ENCODE results near the gene SANBR. TPM values are rescaled to one million over a fixed set of nuclear protein-coding genes. Genes with fewer than 3 reads are reported as not detected.
"Not testable (repeated sequence)": the region's sequence is repeated elsewhere in the genome, so short reads cannot be mapped to it uniquely, and the experiment has no call there.

SANBR gene
- polyA plus RNA-seq, 1 donor from 2014 or later, result 77.1 TPM

DNA sequence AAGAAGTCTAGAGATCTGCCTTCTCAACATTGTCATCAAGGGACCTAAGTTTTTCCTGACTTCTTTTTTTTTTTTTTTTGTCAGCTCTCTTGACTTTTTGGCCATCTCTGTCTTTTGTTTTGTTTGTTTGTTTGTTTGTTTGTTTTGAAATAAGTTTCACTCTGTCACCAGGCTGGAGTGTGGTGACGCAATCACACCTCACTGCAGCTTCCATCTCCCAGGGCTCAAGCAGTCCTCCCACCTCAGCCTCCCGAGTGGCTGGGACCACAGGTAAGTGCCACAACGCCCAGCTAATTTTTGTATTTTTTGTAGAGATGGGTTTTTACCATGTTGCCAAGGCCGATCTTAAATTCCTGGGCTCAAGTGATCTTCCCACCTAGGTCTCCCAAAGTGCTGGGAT is 42.0 kb upstream of the SANBR start:
- Histone ChIP-seq H3K27ac (ENCODE audit: low read length) (no peak overlapping the region), H4K20me1 (ENCODE audit: insufficient read depth) (no peaks in the 10 kb centered on the region), H3K4me2 (ENCODE audit: low read length) (no peak overlapping the region), H3K9ac (ENCODE audit: low read length) (no peak overlapping the region), H3K9me3 (ENCODE audit: low read length) (no peaks in the 10 kb centered on the region), H3F3A (ENCODE audit: insufficient read depth, low read length, poor library complexity, severe bottlenecking) (no peaks in the 10 kb centered on the region), H3K4me3 (ENCODE audit: low read length) (no peak overlapping the region), H3K27me3 (ENCODE audit: insufficient read depth, low read depth, low read length) (no peaks in the 10 kb centered on the region), H2AFZ (ENCODE audit: low read depth, low read length) (no peak overlapping the region), H3K36me3 (ENCODE audit: insufficient read depth, low read length) (no peaks in the 10 kb centered on the region), H3K9me2 (ENCODE audit: insufficient read depth, low read length) (no peaks in the 10 kb centered on the region), H3K79me2 (replicated peaks; ENCODE audit: insufficient read depth, low read length) (peaks cover 47% of the 10 kb centered on the region)
- no peak for TF ChIP-seq SMC3 (conservative IDR thresholded peaks at IDR 0.05; ENCODE audit: poor library complexity)
- no peak for TF ChIP-seq MXI1 (conservative IDR thresholded peaks at IDR 0.05; ENCODE audit: poor library complexity, severe bottlenecking)
- no peak for TF ChIP-seq TAF1 (IDR thresholded peaks at IDR 0.05; ENCODE audit: low read depth)
- no peak for TF ChIP-seq POLR2AphosphoS5 (IDR thresholded peaks at IDR 0.05)

DNA sequence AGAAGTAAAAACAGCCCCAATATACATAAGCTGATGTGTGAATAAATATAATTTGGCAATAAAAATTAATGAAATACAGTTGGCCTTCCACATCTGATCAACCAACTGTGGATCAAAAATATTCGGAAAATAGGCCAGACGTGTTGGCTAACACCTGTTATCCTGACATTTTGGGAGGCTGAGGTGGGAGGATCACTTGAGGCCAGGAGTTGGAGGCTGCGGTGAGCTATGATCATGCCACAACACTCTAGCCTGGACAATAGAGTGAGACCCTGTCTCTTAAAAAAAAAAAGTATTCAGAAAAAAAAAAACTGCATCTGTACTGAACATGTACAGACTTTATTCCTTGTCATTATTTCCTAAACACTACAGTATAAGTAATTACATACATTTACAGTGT is 36.1 kb upstream of the SANBR start:
- peaks cover 13% of the 10 kb centered on the region for H3K36me3 ChIP-seq (ENCODE audit: insufficient read depth, low read length)
- no peak overlapping the region for H3K27ac ChIP-seq (ENCODE audit: low read length)
- H3K79me2 ChIP-seq (replicated peaks; ENCODE audit: insufficient read depth, low read length), result no peaks in the 10 kb centered on the region
- H3F3A ChIP-seq (ENCODE audit: insufficient read depth, low read length, poor library complexity, severe bottlenecking), result no peaks in the 10 kb centered on the region
- no peaks in the 10 kb centered on the region for H3K27me3 ChIP-seq (ENCODE audit: insufficient read depth, low read depth, low read length)
- H3K4me3 ChIP-seq (ENCODE audit: low read length), result no peak overlapping the region
- TF ChIP-seq TAF1 (IDR thresholded peaks at IDR 0.05; ENCODE audit: low read depth) (no peak), MXI1 (conservative IDR thresholded peaks at IDR 0.05; ENCODE audit: poor library complexity, severe bottlenecking) (no peak), EZH2 (IDR thresholded peaks at IDR 0.05; ENCODE audit: borderline replicate concordance, insufficient read depth, low read length, poor library complexity, severe bottlenecking) (no peak), POLR2AphosphoS5 (IDR thresholded peaks at IDR 0.05) (no peak), RAD21 (conservative IDR thresholded peaks at IDR 0.05) (no peak), EP300 (conservative IDR thresholded peaks at IDR 0.05; ENCODE audit: poor library complexity, severe bottlenecking) (no peak), SMC3 (conservative IDR thresholded peaks at IDR 0.05; ENCODE audit: poor library complexity) (no peak)
- TF ChIP-seq, protein P1, sequence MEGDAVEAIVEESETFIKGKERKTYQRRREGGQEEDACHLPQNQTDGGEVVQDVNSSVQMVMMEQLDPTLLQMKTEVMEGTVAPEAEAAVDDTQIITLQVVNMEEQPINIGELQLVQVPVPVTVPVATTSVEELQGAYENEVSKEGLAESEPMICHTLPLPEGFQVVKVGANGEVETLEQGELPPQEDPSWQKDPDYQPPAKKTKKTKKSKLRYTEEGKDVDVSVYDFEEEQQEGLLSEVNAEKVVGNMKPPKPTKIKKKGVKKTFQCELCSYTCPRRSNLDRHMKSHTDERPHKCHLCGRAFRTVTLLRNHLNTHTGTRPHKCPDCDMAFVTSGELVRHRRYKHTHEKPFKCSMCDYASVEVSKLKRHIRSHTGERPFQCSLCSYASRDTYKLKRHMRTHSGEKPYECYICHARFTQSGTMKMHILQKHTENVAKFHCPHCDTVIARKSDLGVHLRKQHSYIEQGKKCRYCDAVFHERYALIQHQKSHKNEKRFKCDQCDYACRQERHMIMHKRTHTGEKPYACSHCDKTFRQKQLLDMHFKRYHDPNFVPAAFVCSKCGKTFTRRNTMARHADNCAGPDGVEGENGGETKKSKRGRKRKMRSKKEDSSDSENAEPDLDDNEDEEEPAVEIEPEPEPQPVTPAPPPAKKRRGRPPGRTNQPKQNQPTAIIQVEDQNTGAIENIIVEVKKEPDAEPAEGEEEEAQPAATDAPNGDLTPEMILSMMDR (IDR thresholded peaks at IDR 0.05; ENCODE audit: poor library complexity, severe bottlenecking), result no peak
- TF ChIP-seq, protein P2, sequence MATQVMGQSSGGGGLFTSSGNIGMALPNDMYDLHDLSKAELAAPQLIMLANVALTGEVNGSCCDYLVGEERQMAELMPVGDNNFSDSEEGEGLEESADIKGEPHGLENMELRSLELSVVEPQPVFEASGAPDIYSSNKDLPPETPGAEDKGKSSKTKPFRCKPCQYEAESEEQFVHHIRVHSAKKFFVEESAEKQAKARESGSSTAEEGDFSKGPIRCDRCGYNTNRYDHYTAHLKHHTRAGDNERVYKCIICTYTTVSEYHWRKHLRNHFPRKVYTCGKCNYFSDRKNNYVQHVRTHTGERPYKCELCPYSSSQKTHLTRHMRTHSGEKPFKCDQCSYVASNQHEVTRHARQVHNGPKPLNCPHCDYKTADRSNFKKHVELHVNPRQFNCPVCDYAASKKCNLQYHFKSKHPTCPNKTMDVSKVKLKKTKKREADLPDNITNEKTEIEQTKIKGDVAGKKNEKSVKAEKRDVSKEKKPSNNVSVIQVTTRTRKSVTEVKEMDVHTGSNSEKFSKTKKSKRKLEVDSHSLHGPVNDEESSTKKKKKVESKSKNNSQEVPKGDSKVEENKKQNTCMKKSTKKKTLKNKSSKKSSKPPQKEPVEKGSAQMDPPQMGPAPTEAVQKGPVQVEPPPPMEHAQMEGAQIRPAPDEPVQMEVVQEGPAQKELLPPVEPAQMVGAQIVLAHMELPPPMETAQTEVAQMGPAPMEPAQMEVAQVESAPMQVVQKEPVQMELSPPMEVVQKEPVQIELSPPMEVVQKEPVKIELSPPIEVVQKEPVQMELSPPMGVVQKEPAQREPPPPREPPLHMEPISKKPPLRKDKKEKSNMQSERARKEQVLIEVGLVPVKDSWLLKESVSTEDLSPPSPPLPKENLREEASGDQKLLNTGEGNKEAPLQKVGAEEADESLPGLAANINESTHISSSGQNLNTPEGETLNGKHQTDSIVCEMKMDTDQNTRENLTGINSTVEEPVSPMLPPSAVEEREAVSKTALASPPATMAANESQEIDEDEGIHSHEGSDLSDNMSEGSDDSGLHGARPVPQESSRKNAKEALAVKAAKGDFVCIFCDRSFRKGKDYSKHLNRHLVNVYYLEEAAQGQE (IDR thresholded peaks at IDR 0.05; ENCODE audit: borderline replicate concordance), result no peak
- H4K20me1 ChIP-seq (ENCODE audit: insufficient read depth), result no peaks in the 10 kb centered on the region
- no peak overlapping the region for H2AFZ ChIP-seq (ENCODE audit: low read depth, low read length)
- H3K4me2 ChIP-seq (ENCODE audit: low read length), result no peak overlapping the region
- H3K9me3 ChIP-seq (ENCODE audit: low read length), result no peaks in the 10 kb centered on the region
- no peak overlapping the region for H3K9ac ChIP-seq (ENCODE audit: low read length)
- H3K9me2 ChIP-seq (ENCODE audit: insufficient read depth, low read length), result no peaks in the 10 kb centered on the region

DNA sequence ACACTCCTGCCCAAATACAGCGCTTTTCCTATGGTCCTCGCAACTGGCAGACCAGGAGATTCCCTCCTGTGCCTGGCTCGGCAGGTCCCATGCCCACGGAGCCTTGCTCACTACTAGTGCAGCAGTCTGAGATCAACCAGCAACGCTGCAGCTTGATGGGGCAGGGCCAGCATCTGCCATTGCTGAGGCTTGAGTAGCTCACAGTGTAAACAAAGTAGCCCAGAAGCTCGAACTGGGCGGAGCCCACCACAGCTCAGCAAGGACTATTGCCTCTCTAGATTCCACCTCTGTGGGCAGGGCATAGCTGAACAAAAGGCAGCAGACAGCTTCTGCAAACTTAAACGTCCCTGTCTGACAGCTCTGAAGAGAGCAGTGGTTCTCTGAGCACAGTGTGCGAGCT is 31.1 kb upstream of the SANBR start:
- not testable (repeated sequence) for H3K4me2 ChIP-seq (ENCODE audit: low read length); H3K27ac ChIP-seq (ENCODE audit: low read length); H3K4me3 ChIP-seq (ENCODE audit: low read length); H3K27me3 ChIP-seq (ENCODE audit: insufficient read depth, low read depth, low read length); H3K9me3 ChIP-seq (ENCODE audit: low read length); H2AFZ ChIP-seq (ENCODE audit: low read depth, low read length); H4K20me1 ChIP-seq (ENCODE audit: insufficient read depth); H3K9ac ChIP-seq (ENCODE audit: low read length); H3K9me2 ChIP-seq (ENCODE audit: insufficient read depth, low read length); H3F3A ChIP-seq (ENCODE audit: insufficient read depth, low read length, poor library complexity, severe bottlenecking); H3K79me2 ChIP-seq (replicated peaks; ENCODE audit: insufficient read depth, low read length)
- H3K36me3 ChIP-seq (ENCODE audit: insufficient read depth, low read length), result peaks cover 13% of the 10 kb centered on the region

DNA sequence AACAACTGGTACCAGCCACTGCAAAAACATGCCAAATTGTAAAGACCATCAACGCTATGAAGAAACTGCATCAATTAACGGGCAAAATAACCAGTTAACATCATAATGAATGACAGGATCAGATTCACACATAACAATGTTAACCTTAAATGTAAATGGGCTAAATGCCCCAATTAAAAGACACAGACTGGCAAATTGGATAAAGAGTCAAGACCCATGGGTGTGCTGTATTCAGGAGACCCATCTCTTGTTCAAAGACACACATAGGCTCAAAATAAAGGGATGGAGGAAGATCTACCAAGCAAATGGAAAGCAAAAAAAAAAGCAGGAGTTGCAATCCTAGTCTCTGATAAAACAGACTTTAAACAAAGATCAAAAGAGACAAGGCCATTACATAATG is 29.0 kb upstream of the SANBR start:
- H2AFZ ChIP-seq (ENCODE audit: low read depth, low read length); H3K4me2 ChIP-seq (ENCODE audit: low read length); H3F3A ChIP-seq (ENCODE audit: insufficient read depth, low read length, poor library complexity, severe bottlenecking); H3K9me3 ChIP-seq (ENCODE audit: low read length); H3K9ac ChIP-seq (ENCODE audit: low read length); H4K20me1 ChIP-seq (ENCODE audit: insufficient read depth); H3K79me2 ChIP-seq (replicated peaks; ENCODE audit: insufficient read depth, low read length); H3K4me3 ChIP-seq (ENCODE audit: low read length); H3K27ac ChIP-seq (ENCODE audit: low read length); H3K9me2 ChIP-seq (ENCODE audit: insufficient read depth, low read length); H3K27me3 ChIP-seq (ENCODE audit: insufficient read depth, low read depth, low read length): not testable (repeated sequence)
- H3K36me3 ChIP-seq (ENCODE audit: insufficient read depth, low read length), result peaks cover 13% of the 10 kb centered on the region
